Neutrophil (primary cell): ENCODE results near the gene ADH5.
"Not testable (repeated sequence)": the region's sequence is repeated elsewhere in the genome, so short reads cannot be mapped to it uniquely, and the experiment has no call there.

Experiments used
- H3K27ac ChIP-seq: fragments of 200-600 bp; sonication (generic); 2 replicates; pipeline ENCODE4 v1.5.1; 2016; ENCODE audit warnings: mild to moderate bottlenecking, moderate library complexity
- H3K27me3 ChIP-seq: fragments of 200-600 bp; sonication (generic); 2 replicates; pipeline ENCODE4 v1.6.0; 2016; ENCODE audit warnings: mild to moderate bottlenecking
- H3K36me3 ChIP-seq: fragments of 200-600 bp; sonication (generic); 2 replicates; pipeline ENCODE4 v1.5.1; 2017
- H3K4me1 ChIP-seq, 2 experiments: fragments of 200-600 bp in 1 of 2; sonication (generic) in 1 of 2; 1 replicate in 1 of 2; 2 replicates in 1 of 2; pipeline versions ENCODE4 v1.5.1 to v1.6.1; 2013 to 2016; ENCODE audit warnings: low read depth in 1 of 2, low read length in 1 of 2, mild to moderate bottlenecking in 1 of 2, moderate library complexity in 1 of 2; ENCODE audit not compliant: control insufficient read depth in 1 of 2, insufficient read depth in 1 of 2
- H3K4me3 ChIP-seq, 2 experiments: fragments of 200-600 bp in 1 of 2; sonication (generic) in 1 of 2; 1 replicate in 1 of 2; 2 replicates in 1 of 2; pipeline ENCODE4 v1.5.1; 2013 to 2016; ENCODE audit warnings: low read depth in 1 of 2, low read length in 1 of 2, mild to moderate bottlenecking in 1 of 2, moderate library complexity in 1 of 2
- H3K9me3 ChIP-seq: fragments of 200-600 bp; sonication (generic); 2 replicates; pipeline ENCODE4 v1.5.1; 2016
- CTCF ChIP-seq: fragments of 200-600 bp; sonication (generic); IDR thresholded peaks from 2 replicates; pipeline ENCODE4 v1.5.1; 2016; ENCODE audit warnings: antibody characterized with exemption

The ADH5 gene

GRCh38 chr4:99074816-99075215 lies 13.8 kb downstream of the ADH5 start:
- TF ChIP-seq CTCF: no peak
- peaks cover 38% of the 10 kb centered on the region for H3K36me3 ChIP-seq
- no peak overlapping the region for H3K4me3 ChIP-seq
- no peak overlapping the region for H3K27ac ChIP-seq
- H3K9me3 ChIP-seq: no peaks in the 10 kb centered on the region
- H3K4me1 ChIP-seq: peaks cover 5% of the 10 kb centered on the region in 2 experiments
- H3K27me3 ChIP-seq: no peaks in the 10 kb centered on the region

GRCh38 chr4:99071159-99071558 lies 17.4 kb downstream of the ADH5 start:
- no peaks in the 10 kb centered on the region for H3K9me3 ChIP-seq
- H3K36me3 ChIP-seq: peaks cover 33% of the 10 kb centered on the region

GRCh38 chr4:99067617-99068016 lies 21.0 kb downstream of the ADH5 start:
- H3K9me3 ChIP-seq: no peaks in the 10 kb centered on the region
- no peak overlapping the region for H3K4me3 ChIP-seq
- no peak for TF ChIP-seq CTCF
- H3K4me1 ChIP-seq: no peaks in the 10 kb centered on the region
- peaks cover 25% of the 10 kb centered on the region for H3K36me3 ChIP-seq
- no peak overlapping the region for H3K27ac ChIP-seq
- H3K27me3 ChIP-seq: no peaks in the 10 kb centered on the region

More at GRCh38 chr4:99071159-99071558, 17.4 kb downstream of the ADH5 start:
- Histone ChIP-seq H3K27ac (no peak overlapping the region), H3K27me3 (no peaks in the 10 kb centered on the region), H3K4me1 (peaks cover 5% of the 10 kb centered on the region in 2 experiments), H3K4me3 (no peak overlapping the region)
- TF ChIP-seq CTCF: no peak

- H3K27me3 ChIP-seq, H3K9me3 ChIP-seq, H3K4me3 ChIP-seq, H3K27ac ChIP-seq, H3K4me1 ChIP-seq: not testable (repeated sequence)
- H3K36me3 ChIP-seq: peaks cover 16% of the 10 kb centered on the region
These were observed 23.1 kb downstream of the ADH5 start for GRCh38 chr4:99065521-99065920.

GRCh38 chr4:99062120-99062519 lies 26.5 kb downstream of the ADH5 start:
- H3K9me3 ChIP-seq: no peaks in the 10 kb centered on the region
- TF ChIP-seq CTCF: no peak
- H3K27ac ChIP-seq: no peak overlapping the region
- peaks cover 18% of the 10 kb centered on the region for H3K36me3 ChIP-seq
- no peaks in the 10 kb centered on the region for H3K27me3 ChIP-seq
- peaks cover 0 to under 1% of the 10 kb centered on the region in 2 experiments for H3K4me1 ChIP-seq
- H3K4me3 ChIP-seq: no peak overlapping the region

GRCh38 chr4:99061048-99061700 lies 27.4 kb downstream of the ADH5 start:
- TF ChIP-seq CTCF: no peak
- Histone ChIP-seq H3K9me3 (no peaks in the 10 kb centered on the region), H3K4me3 (no peak overlapping the region), H3K27me3 (no peaks in the 10 kb centered on the region), H3K27ac (no peak overlapping the region), H3K4me1 (peaks cover 8 to 10% of the 10 kb centered on the region in 2 experiments), H3K36me3 (peaks cover 18% of the 10 kb centered on the region)
